GM18870 (cell line): ENCODE measurements around the gene ATP2B2.

Experiments used
- ATAC-seq: cut with Tn5 transposase; IDR thresholded peaks from one replicate; pipeline ENCODE4 v1.9.1; 2021; ENCODE audit warnings: moderate library complexity; ENCODE audit not compliant: unreplicated experiment

The ATP2B2 gene

GRCh38 chr3:10334459-10334858 is 170.9 kb downstream of the ATP2B2 start:
- ATAC-seq, result no peak

GRCh38 chr3:10334042-10334441 is 171.3 kb downstream of the ATP2B2 start:
- ATAC-seq, result no peak

- ATAC-seq, result no peak
Observed at GRCh38 chr3:10333349-10333650, 172.1 kb downstream of the ATP2B2 start.

- no peak for ATAC-seq
Observed at GRCh38 chr3:10332481-10333348, 172.7 kb downstream of the ATP2B2 start.

GRCh38 chr3:10331320-10331719 is 174.1 kb downstream of the ATP2B2 start:
- ATAC-seq, result no peak

- ATAC-seq, result no peak
Observed at GRCh38 chr3:10330319-10330718, 175.1 kb downstream of the ATP2B2 start.

GRCh38 chr3:10329495-10330015 is 175.8 kb downstream of the ATP2B2 start:
- no peak for ATAC-seq

- no peak for ATAC-seq
Observed at GRCh38 chr3:10328460-10329071, 176.8 kb downstream of the ATP2B2 start.

GRCh38 chr3:10327592-10327991 is 177.8 kb downstream of the ATP2B2 start:
- ATAC-seq, result no peak

GRCh38 chr3:10322352-10322710 is 183.1 kb downstream of the ATP2B2 start:
- ATAC-seq, result no peak

- ATAC-seq, result no peak
Observed at GRCh38 chr3:10321630-10322351, 183.6 kb downstream of the ATP2B2 start.

GRCh38 chr3:10320320-10320677 is 185.1 kb downstream of the ATP2B2 start:
- ATAC-seq, result no peak

GRCh38 chr3:10319804-10320203 is 185.6 kb downstream of the ATP2B2 start:
- ATAC-seq, result no peak

GRCh38 chr3:10319251-10319650 is 186.1 kb downstream of the ATP2B2 start:
- no peak for ATAC-seq

GRCh38 chr3:10317961-10318350 is 187.4 kb downstream of the ATP2B2 start:
- no peak for ATAC-seq

- ATAC-seq, result no peak
Observed at GRCh38 chr3:10317311-10317960, 187.9 kb downstream of the ATP2B2 start.

GRCh38 chr3:10315771-10316344 is 189.5 kb downstream of the ATP2B2 start:
- ATAC-seq, result no peak

GRCh38 chr3:10315101-10315500 is 190.3 kb downstream of the ATP2B2 start:
- no peak for ATAC-seq

GRCh38 chr3:10312861-10313260 is 192.5 kb downstream of the ATP2B2 start:
- ATAC-seq, result no peak

- ATAC-seq, result no peak
Observed at GRCh38 chr3:10312391-10312790, 193.0 kb downstream of the ATP2B2 start.

GRCh38 chr3:10311710-10312109 is 193.7 kb downstream of the ATP2B2 start:
- ATAC-seq, result no peak
